Measurements from ENCODE around the gene NCOA1.
"Not testable (repeated sequence)": the region's sequence is repeated elsewhere in the genome, so short reads cannot be mapped to it uniquely, and the experiment has no call there.

NCOA1 gene

DNA sequence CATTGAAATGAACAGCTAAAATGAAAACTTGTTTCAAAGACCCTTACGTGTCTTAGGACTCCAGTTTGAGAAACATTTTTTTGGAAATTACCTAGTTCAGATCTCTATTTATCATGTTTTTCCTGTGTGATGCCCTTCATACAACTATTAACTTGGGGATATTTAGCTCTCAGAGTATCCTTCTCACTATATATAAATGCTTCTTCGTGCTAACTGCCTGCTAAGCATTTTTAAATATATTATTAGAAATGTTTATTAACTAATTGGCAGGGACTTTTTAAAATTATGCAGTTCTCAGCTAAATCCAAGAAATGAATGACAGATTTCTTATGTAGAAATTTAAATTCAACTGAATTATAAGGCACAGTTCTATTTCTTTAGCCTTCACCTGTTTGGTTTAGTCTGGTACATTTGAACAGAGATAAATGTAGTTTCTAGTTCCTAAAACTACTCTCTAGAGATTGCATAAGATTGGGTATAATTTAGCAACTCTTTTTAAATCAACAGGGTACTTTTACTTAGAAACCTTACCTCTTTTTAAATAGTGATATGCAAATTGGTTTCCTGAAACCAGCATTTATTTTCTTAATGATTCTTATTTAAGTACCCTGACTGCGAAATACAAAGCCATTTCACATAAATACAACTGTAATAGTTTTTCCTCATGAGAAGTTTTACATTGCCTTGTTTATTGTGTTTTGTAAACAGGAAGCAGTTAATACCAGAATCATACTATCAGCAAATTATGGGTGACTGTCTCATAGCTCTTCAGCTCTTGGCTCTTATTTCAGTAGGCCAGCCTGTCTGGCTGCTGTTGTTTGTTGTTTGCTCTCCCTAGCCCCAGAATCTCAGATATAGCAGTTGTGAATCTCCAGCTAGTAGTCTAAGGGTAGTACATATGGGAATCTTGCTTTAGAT lies 161.5 kb downstream of the NCOA1 start:
- no peak overlapping the region for H3K4me3 ChIP-seq (ENCODE audit: low read depth, low read length)
- no peak for DNase-seq (ENCODE audit: low read depth)

DNA sequence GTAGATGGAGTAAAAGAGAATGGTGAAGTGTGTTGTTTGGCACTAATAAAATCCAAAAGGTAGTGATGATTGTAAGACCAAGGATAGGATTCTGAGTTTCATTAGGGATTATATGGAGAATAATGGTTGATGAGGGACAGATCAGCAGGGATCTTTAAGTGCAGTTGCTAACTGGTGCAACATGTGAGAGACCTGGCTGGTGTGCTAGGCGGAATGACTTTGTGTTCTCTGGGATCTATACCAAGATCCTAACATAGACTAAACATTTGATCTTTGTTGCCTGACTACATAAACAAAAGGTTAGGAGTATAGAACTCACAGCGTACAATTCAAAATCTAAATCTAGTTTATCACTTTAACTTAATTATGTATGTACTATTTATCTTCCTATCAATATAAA lies 166.8 kb downstream of the NCOA1 start:
- DNase-seq (ENCODE audit: low read depth) = no peak
- H3K4me3 ChIP-seq (ENCODE audit: low read depth, low read length) = no peak overlapping the region

DNA sequence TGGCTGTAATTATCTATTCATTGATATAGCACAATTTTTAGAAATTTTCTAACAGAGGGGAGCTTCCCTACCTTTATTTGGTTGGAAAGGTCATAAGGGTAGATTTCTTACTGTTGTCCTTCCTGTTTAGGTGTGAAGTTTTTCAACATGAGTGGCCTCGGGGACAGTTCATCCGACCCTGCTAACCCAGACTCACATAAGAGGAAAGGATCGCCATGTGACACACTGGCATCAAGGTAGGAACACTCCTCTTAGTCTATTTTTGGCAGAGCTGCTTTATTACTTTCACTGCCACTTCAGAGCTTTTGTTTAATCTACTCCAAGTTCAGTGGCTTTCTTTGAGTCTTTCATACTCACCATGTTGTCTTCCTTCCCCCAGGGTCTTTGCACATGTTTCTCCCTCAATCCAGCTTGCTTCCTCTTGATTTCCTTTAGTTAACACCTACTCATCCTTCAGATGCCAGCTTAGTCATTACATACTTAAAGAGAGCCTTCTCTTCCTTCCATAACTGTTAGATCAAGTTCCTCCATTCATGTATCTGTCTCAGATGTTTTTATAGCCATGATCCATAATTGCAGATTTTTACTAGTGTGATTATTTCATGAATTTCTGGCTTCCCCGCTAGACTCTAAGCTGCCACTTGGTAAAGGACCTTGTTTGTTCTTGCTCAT lies 167.6 kb downstream of the NCOA1 start:
- DNase-seq (ENCODE audit: low read depth) = no peak
- no peak overlapping the region for H3K4me3 ChIP-seq (ENCODE audit: low read depth, low read length)

DNA sequence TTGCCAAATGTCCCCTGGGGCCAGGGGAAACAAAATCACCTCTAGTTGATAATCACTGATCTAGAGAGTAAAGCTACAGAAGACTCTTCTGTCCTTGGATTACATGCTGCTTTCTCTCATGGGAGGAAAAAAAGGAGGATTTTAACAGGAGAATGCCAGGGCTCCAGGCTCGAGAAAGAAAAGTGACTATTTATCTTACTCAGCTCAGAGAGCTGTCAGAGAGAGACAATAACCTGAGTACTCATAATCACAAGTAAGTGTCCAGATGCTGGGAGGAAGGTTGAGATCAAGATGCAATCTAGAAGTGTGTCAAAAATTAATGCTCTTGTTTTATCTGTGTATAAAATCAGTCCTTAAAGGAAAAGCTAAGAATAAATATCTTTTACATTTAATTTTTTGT lies 168.8 kb downstream of the NCOA1 start:
- DNase-seq (ENCODE audit: low read depth) = no peak

DNA sequence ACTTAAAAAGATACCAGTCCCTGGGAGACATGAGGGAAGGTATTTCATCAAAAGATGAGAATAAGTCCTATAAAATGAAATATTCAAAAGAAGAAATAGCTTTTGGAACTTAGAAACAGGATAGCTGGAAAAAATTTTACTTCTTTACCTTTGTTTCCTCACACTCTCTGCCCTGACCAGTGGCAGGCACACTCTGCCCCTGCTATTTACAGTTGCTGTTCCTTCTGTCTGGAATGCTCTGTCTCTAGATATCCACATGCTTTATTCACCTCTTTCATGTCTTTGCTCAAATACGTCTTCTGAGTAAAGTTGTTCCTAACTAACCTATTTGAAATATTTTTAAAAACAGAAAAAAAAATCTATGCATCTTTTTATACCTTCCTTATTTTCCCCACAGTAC lies 176.5 kb downstream of the NCOA1 start:
- no peak overlapping the region for H3K4me3 ChIP-seq (ENCODE audit: low read depth, low read length)
- DNase-seq (ENCODE audit: low read depth) = no peak

More for the DNA sequence above, 168.8 kb downstream of the NCOA1 start:
- no peak overlapping the region for H3K4me3 ChIP-seq (ENCODE audit: low read depth, low read length)

DNA sequence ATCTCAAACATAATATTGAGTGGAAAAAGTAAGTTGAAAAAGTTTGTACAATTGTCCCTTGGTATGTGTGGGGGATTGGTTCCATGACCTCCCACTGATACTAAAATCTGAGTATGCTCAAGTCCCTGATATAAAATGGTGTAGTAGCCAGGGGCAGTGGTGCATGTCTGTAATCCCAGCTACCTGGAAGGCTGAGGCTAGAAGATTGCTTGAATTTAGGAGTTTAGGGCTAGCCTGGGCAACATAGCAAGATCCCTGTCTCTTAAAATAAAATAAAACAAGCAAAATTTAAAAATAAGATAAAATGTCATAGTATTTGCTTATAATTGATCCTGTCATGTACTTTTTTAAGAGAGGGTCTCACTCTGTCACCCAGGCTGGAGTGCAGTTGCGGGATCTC lies 180.2 kb downstream of the NCOA1 start:
- DNase-seq (ENCODE audit: low read depth) = no peak
- H3K4me3 ChIP-seq (ENCODE audit: low read depth, low read length) = no peak overlapping the region

DNA sequence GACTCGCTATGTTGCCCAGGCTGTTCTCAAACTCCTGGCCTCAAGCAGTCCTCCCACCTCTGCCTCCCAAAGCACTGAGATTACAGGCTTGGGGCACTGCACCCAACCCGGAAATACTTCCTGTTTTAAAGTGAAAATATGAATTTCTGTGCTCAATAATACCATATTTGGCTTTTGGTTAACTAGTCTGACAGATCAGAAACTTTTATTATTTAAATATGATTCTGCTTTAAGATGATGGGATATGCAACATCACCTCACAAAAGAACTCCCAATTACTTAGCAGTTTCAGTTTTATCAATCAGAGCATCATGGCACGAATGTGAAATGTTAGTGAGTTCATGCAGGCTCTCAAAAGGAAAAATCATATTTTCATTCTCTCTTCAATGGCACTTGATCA lies 181.5 kb downstream of the NCOA1 start:
- DNase-seq (ENCODE audit: low read depth) = no peak
- no peak overlapping the region for H3K4me3 ChIP-seq (ENCODE audit: low read depth, low read length)

DNA sequence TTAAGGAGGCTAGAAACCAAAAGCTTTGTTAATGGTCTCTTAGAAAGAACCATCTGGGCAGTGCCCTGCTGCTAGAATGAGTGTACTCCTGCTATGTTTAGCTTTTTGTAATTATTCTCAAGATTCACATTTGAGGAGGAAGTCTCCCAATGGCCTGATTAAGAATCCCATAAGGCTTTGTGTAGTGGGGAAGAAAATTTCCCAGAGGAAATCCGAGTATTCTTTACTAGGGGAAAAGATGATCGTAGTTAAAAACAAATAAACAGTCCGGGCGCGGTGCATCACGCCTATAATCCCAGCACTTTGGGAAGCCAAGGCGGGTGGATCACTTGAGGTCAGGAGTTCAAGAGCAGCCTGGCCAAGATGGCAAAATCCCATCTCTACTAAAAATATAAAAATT lies 184.3 kb downstream of the NCOA1 start:
- DNase-seq (ENCODE audit: low read depth) = no peak
- H3K4me3 ChIP-seq (ENCODE audit: low read depth, low read length) = no peak overlapping the region

DNA sequence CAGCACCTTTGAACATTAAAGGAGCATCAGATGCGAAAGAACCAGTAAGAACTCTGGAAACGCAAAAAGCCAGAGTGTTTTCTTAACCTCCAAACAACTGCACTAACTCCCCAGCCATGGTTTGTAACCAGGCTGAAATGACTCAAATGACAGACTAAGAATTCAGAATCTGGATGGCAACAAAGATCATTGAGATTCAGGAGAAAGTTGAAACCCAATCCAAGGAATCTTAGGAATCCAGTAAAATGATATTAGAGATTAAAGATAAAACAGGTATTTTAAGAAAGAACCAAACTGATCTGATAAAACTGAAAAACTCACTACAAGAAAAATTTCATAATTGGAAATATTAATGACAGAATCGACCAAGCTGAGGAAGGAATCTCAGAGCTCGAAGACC lies 185.4 kb downstream of the NCOA1 start:
- no peak for DNase-seq (ENCODE audit: low read depth)
- no peak overlapping the region for H3K4me3 ChIP-seq (ENCODE audit: low read depth, low read length)

DNA sequence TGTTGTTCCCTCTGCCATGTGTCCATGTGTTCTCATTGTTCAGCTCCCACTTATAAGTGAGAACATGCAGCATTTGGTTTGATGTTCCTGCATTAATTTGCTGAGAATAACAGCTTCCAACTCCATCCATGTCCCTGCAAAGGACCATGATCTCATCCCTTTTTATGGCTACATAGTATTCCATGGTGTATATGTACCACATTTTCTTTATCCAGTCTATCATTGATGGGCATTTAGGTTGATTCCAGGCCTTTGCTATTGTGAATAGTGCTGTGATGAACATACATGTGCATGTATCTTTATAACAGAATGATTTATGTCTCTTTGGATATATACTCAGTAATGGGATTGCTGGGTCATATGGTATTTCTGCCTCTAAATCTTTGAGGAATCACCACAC lies 187.0 kb downstream of the NCOA1 start:
- not testable (repeated sequence) for H3K4me3 ChIP-seq (ENCODE audit: low read depth, low read length); DNase-seq (ENCODE audit: low read depth)

DNA sequence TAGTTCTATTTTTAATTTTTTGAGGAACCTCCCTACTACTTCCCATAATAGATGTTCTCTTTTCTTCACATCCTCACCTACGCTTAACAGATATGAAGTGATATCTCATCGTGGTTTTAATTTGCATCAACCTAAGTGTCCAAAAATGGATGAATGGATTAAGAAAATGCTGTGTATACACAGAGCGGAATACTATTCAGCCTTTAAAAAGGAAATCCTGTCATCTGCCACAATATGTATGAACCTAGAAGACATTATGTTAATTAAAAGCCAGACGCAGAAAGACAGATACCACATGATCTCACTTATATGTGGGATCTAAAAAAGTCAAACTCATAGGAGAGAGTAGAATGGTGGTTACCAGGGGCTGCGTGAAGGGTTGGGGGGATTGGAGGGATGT lies 189.1 kb downstream of the NCOA1 start:
- no peak for DNase-seq (ENCODE audit: low read depth)
- H3K4me3 ChIP-seq (ENCODE audit: low read depth, low read length) = no peak overlapping the region

DNA sequence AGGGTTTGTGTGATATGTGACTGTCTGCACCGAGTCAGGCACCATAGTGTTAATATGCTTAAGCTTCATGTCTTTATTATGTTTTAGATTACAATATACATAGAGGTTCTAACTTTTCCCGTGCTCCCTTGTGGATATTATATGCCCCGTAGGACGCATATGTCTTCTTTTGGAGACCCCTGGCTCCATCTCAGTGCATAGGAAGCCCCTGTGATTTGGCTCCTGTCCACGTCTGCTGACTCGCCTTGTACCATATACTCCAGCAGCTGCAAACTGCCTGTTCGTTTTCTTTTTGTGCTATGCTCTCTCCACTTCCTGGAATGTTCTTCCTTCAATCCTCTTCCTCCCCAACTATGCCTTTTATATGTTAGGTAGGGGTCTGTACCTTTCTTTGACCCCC lies 191.2 kb downstream of the NCOA1 start:
- no peak overlapping the region for H3K4me3 ChIP-seq (ENCODE audit: low read depth, low read length)
- no peak for DNase-seq (ENCODE audit: low read depth)

DNA sequence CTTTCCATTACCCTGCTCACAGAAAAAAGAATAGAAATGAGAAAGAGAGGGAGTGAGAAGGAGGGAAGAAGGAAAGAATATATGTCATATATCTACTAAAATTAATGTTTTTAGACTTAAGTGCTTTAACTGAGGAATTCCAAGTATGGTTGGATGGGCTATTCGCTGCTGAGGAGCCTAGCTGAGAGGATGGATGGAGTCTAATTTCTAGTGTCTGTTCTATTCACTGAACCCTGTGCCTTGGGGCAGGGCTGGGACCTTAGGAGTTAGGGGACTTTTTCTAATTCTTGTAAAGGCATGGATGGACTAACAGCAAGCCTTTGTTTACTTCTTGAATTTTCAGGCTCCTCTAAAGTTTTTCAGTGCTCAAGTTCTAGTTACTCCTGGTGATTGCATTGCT lies 192.4 kb downstream of the NCOA1 start:
- no peak for DNase-seq (ENCODE audit: low read depth)
- H3K4me3 ChIP-seq (ENCODE audit: low read depth, low read length) = no peak overlapping the region

DNA sequence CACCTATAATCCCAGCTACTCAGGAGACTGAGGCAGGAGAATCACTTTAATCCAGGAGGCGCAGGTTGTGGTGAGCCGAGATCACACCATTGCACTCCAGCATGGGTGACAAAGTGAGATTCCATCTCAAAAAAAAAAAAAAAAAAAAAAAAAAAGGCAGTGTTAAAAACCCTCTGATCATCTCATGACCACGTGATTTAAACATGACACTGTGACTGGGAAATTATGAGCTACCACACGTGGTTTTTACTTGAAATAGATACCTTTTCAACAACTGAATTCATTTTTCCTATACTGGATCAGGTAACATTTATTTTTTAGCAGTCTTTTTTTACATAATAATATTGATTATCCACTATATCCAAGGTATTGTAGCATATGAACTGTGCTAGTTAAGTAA lies 199.5 kb downstream of the NCOA1 start:
- no peak overlapping the region for H3K4me3 ChIP-seq (ENCODE audit: low read depth, low read length)

DNA sequence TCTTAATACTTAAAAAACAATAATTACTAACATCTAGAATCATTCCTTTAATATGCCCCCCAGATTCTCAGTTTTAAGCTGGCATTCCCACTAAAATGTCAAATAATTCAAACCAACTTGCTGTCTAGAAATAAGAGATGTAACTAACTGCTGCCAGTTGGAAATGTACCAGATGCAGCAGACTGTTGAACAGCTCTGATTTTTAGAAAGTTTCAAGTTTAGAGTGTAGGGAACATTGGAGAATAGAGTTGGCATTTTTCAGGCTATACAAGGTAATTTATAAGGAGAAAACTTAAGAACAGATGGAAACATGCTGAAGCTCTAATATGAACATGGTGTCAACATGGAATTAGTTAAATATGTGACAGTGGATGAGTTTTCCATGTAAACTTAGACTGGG lies 200.8 kb downstream of the NCOA1 start:
- no peak for DNase-seq (ENCODE audit: low read depth)
- H3K4me3 ChIP-seq (ENCODE audit: low read depth, low read length) = no peak overlapping the region

More for the DNA sequence above, 199.5 kb downstream of the NCOA1 start:
- no peak for DNase-seq (ENCODE audit: low read depth)

DNA sequence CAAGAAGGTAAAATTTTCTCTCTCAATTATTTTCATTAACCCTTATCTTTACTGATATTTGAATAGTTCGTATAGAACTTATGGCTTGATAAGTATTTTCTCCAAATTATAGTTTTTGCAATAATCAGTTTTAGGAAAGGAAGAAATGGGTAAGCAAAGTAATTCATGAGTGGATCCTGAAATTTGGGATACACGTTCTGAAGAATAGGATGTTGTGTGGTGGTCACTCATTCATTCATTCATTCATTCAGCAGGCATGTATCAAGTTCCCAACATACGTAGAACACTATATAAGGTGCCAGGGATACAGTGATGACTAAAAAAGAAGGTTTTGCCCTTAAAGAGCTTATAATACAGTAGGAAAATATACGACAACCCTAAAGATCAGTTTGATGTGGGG lies 206.7 kb downstream of the NCOA1 start:
- no peak overlapping the region for H3K4me3 ChIP-seq (ENCODE audit: low read depth, low read length)
- DNase-seq (ENCODE audit: low read depth) = no peak

DNA sequence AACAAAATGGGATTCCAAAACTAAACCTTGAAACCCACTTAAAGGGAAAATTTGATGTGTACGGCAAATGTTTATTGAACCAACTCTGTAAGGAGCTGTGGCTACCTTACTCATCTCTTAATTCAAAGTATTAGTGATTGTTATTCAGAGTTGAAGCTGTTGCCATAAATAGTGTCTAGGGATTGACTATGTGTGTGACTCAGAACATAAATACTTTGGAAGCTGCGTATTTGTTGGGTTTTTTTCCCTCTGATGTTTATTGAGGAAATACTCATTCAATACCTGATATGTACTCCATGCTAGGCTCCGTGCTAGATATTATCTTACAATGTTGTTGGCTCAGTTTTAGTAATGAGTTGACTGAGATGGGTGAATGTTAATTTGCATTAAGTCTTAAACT lies 211.7 kb downstream of the NCOA1 start:
- peak; percentile 49 for DNase-seq (ENCODE audit: low read depth)
- H3K4me3 ChIP-seq (ENCODE audit: low read depth, low read length) = no peak overlapping the region

DNA sequence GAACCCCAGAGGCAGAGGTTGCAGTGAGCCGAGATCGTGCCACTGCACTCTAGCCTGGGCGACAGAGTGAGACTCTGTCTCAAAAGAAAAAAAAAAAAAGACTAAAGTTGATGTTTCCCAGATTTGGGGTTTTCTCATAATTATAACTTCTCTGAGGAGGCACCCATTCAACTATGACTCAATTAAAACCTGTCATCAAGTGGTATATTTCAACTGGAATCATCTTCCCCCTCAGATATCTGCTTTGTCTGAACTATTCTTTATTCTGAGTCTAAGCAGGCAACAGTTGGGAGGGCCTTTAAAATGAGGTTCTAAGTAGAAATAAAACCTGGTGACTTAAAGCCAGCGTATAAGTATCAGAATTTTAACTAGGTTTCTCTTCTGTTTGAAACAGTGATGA lies 213.6 kb downstream of the NCOA1 start:
- peak; percentile 4 for DNase-seq (ENCODE audit: low read depth)
- H3K4me3 ChIP-seq (ENCODE audit: low read depth, low read length) = no peak overlapping the region

DNA sequence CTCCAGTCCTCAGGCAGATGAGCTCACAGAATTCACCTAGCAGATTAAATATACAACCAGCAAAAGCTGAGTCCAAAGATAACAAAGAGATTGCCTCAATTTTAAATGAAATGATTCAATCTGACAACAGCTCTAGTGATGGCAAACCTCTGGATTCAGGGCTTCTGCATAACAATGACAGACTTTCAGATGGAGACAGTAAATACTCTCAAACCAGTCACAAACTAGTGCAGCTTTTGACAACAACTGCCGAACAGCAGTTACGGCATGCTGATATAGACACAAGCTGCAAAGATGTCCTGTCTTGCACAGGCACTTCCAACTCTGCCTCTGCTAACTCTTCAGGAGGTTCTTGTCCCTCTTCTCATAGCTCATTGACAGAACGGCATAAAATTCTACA lies 216.1 kb downstream of the NCOA1 start:
- H3K4me3 ChIP-seq (ENCODE audit: low read depth, low read length) = no peak overlapping the region
- no peak for DNase-seq (ENCODE audit: low read depth)

DNA sequence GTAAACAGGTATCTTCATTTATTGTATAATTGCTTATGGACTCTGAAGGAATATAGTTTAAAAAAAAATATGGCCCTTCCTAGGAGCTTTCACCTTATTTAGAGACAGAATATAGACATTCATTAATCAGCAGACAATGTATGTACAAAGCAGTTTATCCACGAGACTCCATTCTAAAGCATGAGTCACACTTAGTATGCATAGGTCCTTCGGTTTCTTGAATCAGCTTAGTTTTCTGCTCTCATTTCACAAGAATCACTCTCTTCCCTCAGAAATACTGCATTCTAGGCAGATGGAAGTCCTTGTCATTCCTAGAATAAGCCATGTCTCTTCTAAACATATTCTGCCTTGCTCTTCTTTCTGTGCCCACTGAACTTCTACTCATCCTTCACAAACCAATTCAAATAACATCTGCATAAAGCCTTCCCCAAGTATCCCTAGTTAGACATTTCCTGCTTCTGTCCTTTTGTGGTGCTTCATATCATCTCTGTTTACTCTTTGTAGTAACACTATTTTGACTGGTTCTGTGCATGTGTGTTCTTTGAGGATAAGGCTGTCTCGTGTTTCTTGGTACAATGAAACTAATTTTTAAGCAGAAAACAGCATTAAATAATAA lies 217.6 kb downstream of the NCOA1 start:
- DNase-seq (ENCODE audit: low read depth) = peak; percentile 49
- no peak overlapping the region for H3K4me3 ChIP-seq (ENCODE audit: low read depth, low read length)

DNA sequence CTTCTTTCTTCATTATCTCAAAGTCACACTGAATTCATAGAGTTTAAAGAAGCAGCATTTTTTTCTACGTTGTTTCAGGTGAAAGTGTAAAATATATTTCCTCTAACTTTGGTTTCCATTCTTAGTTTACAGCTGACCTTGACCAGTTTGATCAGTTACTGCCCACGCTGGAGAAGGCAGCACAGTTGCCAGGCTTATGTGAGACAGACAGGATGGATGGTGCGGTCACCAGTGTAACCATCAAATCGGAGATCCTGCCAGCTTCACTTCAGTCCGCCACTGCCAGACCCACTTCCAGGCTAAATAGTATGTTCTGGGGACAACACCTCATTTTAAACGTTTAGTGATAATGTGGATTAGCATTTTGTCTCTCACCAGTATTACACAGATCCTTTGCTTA lies 219.8 kb downstream of the NCOA1 start:
- DNase-seq (ENCODE audit: low read depth) = no peak
- H3K4me3 ChIP-seq (ENCODE audit: low read depth, low read length) = no peak overlapping the region

Data from skeletal muscle cell (primary cell).